G401 (cell line): ENCODE results near the gene CCDC47. TPM values are rescaled to one million over a fixed set of nuclear protein-coding genes. Genes with fewer than 3 reads are reported as not detected.

Experiments used
- DNase-seq: peaks from one replicate; pipeline ENCODE4 v3.0.0-alpha.2; 2015; ENCODE audit warnings: low spot score
- in situ Hi-C: cut with HindIII; loops from 2 replicates; pipeline ENCODE4 v1.10.0; 2016; ENCODE audit warnings: low sequenced_read_pairs, mixed read lengths
- total RNA-seq: library from RNA; depleted of rRNA; stranded (reverse); fragments of >200 nt; shearing (Covaris generic); gene quantifications from 2 replicates; pipeline ENCODE4 v1.2.3, GENCODE V29; 2014

CCDC47 gene
- total RNA-seq, 1 experiment from 2014 or later, result 52.8 TPM

GRCh38 chr17:63786971-63787711 lies 13.7 kb upstream of the CCDC47 start:
- DNase-seq, result no peak
- in situ Hi-C loops, result no loop called here

GRCh38 chr17:63786117-63786516 lies 12.7 kb upstream of the CCDC47 start:
- in situ Hi-C loops, result no loop called here
- no peak for DNase-seq

GRCh38 chr17:63785556-63785955 lies 12.2 kb upstream of the CCDC47 start:
- in situ Hi-C loops, result no loop called here

DNA sequence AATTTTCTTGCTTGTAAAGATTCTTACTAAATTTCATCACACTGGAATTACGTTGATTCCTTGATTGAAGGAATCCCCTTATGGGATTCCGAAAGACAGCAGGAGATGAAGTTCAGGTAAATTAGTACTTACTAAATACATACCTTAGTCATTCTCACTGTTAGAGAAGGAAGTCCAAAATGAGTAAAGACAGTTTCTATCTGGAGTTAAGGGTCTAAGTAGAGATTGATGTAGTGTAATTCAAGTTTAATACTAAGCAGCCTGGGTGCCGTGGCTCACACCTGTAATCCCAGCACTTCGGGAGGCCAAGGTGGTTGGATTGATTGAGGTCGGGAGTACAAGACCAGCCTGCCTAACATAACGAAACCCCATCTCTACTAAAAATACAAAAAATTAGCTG lies 10.1 kb upstream of the CCDC47 start:
- DNase-seq, result no peak
- in situ Hi-C loops, result no loop called here

More at GRCh38 chr17:63785556-63785955, 12.2 kb upstream of the CCDC47 start:
- DNase-seq, result no peak

- in situ Hi-C loops, result no loop called here
- DNase-seq, result no peak
Measured at GRCh38 chr17:63780928-63781327, 7.5 kb upstream of the CCDC47 start.

DNA sequence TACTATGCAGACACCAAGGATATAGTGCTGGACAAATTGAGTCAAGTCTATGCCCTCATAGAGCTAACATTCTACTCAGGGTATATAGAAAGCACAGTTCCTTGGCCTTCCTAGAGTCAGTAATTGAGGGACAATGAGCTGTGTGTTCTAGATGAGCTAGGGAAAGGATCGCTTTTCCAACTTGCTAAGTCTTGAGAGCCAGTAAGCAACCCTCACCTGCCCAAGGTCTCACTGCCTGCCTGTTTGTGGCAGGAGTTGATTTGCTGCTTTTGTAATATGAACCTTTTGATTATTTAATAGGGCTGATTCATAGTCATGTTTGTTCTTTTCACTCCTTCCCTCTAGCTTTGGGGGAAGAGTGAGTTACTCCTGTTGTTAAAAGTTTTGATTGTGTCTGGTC lies 7.1 kb upstream of the CCDC47 start:
- DNase-seq, result no peak
- in situ Hi-C loops, result no loop called here

- DNase-seq, result no peak
- in situ Hi-C loops, result no loop called here
Measured at GRCh38 chr17:63775420-63775819, 2.0 kb upstream of the CCDC47 start.

- in situ Hi-C loops, result no loop called here
- no peak for DNase-seq
Measured at GRCh38 chr17:63774969-63775265, 1.5 kb upstream of the CCDC47 start.

DNA sequence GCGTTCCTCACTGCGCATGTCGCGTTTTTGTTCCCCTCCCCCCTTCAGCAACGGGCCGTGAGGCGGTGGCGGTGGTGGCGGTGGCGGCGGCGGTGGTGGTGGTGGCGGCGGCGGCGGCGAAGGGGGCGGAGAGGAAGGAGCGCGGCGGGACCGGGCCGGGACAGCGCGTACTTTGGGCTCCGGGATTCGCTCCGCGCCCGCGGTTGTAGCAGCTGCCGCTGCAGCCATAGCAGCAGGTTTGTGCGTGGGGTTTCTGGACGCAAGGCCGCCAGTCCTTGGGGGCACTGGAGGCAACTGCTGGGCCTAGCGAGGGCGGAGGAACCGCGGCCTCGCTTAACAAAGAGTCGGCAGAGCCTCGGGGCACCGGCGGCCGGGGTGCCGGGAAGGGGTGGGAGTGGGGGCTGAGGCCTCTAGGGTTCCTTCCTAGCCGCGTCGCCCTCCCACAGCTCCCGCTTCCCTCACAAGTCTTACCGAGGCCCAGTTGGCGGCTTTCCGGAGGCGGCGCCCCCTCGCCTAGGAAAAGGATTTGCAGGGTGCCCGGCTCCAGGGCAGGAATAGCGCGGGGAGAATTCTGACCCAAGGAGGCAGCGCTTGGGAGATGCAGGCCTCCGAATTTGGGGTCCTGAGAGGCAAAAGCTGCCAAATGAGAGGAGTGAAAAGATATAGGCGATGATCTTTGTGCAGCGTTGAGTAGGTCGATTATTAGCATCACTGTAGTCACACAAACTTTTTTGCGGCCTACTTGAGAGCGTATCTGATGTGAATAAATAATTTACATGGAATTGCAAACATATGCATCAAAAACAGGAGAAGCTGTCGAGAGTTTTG lies 958 bp upstream of the CCDC47 start, which contains the start of gene DDX42:
Gene DDX42, plus strand, starts transcription at position 30 of the 828 bp plus-strand sequence. CDS start 12,880 bp downstream, outside the sequence.
- DNase-seq, result peak; percentile 26
- in situ Hi-C loops, result no loop called here

DNA sequence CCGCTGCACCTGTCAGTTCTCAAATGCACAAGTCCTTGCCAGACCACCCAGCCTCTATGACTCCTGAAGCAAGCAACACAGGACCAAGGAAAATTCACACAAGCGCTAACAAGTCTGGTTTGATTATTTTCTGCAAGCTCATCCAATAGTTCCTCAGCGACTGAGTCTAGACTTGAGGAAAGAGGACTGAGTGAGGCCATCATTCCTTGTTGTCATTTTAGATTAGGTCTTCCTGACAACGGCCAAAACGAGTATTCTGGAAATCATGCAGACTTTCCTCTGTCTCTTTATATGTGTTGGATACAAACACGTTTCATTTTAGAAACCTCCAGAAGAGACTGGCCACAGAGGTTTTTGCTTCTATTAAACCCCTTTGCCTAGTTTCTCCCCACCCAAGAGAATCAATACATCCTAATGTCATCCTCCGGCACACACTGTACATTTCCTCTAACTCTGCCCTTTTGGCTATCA lies 561 bp downstream of the CCDC47 start:
- in situ Hi-C loops, result no loop called here

DNA sequence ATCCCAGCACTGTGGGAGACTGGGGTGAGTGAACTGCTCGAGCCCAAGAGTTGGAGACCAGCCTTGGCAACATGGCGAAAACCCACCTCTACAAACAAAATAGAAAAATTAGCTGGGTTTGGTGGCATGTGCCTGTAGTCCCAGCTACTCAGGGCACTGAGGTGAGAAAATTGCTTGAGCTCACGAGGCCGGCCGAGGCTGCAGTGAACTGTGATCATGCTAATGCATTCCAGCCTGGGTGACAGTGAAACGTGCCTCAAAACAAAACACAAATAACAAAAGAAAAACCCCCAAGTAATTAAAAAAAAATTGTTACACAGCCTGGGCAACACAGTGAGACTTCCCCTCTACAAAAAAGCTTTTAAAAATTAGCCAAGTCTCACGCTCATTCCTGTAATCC lies 5.0 kb downstream of the CCDC47 start:
- in situ Hi-C loops, result no loop called here
- no peak for DNase-seq

More for the DNA sequence above, 561 bp downstream of the CCDC47 start:
- peak; percentile 30 for DNase-seq

- in situ Hi-C loops, result no loop called here
- DNase-seq, result no peak
Measured at GRCh38 chr17:63766754-63767153, 6.6 kb downstream of the CCDC47 start.

GRCh38 chr17:63764716-63765115 lies 8.7 kb downstream of the CCDC47 start:
- in situ Hi-C loops, result no loop called here
- DNase-seq, result no peak

DNA sequence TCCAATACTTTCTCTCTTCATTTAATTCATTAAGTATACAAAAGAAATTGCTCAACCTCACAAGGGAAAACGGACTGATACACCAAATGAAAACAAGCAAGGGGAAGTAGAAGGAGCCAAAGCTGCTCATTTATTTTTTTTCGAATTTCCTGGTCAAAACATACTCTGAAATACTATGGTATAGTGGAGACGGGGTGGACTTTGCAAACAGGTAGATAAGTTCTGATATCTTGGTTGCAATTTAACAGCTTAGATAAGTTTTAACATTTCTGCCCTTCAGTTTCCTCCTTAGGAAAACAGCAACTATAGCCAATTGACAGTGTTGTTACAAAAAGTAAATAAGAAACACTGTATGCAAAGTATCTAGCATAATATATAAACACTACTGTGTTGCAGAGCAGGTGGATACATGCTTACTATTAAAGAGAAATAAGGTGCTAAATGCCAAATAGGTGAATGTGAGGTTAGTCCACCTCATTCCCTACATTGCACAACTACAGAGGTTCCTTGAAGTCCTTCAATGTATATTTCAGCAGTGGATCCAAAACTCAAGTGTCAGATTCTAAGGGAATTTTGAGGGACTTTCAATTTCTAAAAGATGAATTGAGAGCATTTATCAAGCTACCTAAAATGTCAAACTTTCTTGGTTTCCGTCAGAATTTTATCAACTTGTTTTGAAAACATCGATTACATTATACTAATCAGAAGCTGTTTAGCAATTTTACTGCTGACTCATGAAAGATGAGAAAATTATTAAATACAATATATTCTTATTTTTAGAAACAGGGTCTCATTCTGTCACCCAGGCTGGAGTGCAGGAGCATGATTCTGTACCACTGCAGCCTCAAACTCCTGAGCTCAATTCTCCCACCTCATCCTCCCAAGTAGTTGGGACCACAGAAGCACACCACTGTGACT lies 11.0 kb downstream of the CCDC47 start:
- in situ Hi-C loops, result no loop called here
- DNase-seq, result no peak

GRCh38 chr17:63760771-63761539 lies 12.4 kb downstream of the CCDC47 start:
- in situ Hi-C loops, result no loop called here
- no peak for DNase-seq

DNA sequence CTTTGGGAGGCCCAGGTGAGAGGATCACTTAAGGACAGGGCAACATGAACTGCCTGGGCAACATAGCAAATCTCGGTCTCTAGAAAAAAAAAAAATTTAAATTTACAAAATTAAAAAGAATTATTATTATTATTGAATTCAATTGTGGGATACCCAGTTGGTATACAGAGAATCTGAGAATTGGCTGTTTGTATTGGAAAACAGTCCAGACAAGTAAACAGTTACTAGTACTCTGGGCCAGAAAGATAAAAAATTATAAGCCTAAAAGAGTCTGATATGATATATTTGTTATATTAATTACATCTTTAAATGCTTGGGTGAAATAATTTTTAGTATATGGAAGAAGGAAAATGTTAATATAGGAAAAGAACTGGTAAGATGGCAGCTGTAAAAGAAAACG lies 15.0 kb downstream of the CCDC47 start:
- DNase-seq, result no peak
- in situ Hi-C loops, result no loop called here

GRCh38 chr17:63754046-63754445 lies 19.4 kb downstream of the CCDC47 start:
- in situ Hi-C loops, result no loop called here
- no peak for DNase-seq

- DNase-seq, result no peak
- in situ Hi-C loops, result no loop called here
Measured at GRCh38 chr17:63753215-63753614, 20.2 kb downstream of the CCDC47 start.

- in situ Hi-C loops, result no loop called here
- DNase-seq, result no peak
Measured at GRCh38 chr17:63752707-63753106, 20.7 kb downstream of the CCDC47 start.
